GF-D8 (cell line): Measurements from ENCODE around the gene GABRG3.
"Not testable (repeated sequence)": the region's sequence is repeated elsewhere in the genome, so short reads cannot be mapped to it uniquely, and the experiment has no call there.

Experiments
- DNase-seq: peaks from one replicate; lab custom pipeline; 2025; lab: John Stamatoyannopoulos, UW

Gene GABRG3

DNA sequence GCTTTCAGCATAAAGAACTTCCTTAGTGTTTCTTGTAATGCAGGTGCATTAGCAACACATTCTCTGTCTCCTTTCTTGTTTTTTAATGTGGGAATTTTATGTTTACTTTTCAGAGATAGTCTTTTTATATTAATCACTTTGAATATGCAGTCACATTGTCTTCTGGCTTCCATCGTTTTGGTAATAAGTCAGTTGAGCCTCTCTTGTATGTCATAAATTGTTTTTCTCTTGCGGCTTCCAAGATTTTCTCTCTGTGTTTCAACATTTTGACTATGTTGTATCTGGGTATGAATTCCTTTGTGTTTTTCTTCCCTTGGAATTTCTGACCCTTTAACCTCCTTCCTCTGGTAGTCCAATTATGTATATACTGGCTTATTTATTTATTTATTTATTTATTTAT is 25.3 kb downstream of the GABRG3 start:
- no peak for DNase-seq

DNA sequence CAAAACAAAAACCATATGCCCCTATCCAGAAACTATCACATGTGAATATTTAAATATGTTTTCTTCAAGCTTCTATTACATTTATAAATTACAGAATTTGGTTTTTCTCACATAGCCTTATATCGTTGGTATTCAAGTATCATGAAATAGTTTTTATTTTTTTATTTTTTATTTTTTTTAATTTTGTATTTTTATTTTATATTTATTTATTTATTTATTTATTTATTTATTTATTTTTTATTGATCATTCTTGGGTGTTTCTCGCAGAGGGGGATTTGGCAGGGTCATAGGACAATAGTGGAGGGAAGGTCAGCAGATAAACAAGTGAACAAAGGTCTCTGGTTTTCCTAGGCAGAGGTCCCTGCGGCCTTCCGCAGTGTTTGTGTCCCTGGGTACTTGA is 32.0 kb downstream of the GABRG3 start:
- DNase-seq = not testable (repeated sequence)

DNA sequence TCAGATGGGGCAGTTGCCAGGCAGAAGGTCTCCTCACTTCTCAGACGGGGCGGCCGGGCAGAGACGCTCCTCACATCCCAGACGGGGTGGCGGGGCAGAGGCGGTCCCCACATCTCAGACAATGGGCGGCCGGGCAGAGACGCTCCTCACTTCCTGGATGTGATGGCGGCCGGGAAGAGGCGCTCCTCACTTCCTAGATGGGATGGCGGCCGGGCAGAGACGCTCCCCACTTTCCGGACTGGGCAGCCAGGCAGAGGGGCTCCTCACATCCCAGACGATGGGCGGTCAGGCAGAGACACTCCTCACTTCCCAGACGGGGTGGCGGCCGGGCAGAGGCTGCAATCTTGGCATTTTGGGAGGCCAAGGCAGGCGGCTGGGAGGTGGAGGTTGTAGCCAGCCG is 33.2 kb downstream of the GABRG3 start:
- DNase-seq = not testable (repeated sequence)

DNA sequence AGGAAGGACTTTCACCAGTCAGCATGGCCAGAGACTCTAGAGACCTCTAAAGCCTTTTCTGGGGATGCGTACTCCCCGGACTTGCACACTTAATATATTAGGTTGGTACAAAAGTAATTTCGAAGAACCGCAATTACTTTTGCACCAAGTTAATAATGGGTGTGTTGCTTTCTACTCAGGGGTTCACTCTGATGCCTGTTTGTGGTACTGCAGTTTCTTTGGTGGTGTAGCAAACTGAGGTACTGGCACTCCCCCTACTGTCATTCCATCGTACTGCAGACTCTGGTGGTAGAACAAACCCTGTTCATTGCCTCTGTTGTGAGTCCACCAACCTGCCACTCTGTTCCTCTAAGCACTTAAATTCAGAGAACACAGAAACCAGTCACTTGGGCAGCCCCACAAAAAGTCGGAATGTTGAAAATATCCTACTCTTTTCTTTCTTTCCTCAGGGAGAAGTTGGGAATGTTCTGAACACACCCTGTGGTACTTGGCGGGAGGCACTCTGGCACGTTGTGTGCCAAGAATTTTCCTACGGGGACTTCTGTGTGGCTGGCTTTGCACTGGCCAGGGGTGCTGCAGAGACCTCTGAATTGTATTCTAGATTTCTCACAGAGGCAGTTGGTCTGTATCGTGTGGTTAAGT is 46.3 kb downstream of the GABRG3 start:
- DNase-seq = peak; percentile 31

DNA sequence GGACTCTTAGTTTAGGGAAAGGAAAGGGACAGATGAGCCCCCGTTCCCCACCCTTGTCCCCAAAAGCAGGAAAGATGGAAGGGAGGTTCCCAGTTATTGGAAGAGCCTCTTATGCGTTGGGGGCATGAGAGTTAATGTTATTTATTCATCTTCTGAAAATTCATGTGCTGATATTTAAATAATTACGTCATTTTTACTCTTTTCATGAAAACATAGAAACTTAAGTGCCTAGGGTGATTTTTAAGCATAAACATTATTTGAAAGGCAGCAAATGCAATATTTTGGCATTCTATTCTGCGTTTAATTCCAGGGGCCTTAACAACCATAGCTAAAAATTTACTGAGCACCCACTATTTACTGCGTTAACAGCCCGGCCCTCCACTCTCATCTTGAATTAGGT is 48.7 kb downstream of the GABRG3 start:
- DNase-seq = no peak

DNA sequence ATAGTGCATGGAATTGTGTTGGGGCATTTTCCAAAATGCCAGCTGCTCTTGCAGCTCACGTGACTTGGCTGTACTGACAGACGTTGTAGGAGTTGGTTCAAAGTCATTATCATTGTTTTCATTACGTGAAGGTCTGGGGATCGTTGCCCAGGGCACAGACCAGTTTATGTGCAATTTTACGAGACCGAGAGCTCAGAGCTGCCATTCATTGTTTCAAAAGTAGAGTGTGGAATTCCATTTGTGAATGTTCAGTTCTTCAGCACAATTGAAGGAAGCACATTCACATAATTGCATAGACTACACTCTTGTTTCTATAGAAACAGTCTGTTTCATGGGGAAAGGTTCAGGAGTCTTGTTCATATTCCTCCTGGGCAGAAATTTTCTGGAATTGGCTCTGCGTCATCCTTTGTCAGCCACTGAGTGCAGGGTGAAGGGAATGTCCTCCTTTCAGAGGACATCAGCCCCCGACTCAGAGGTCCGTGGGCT is 54.5 kb downstream of the GABRG3 start:
- no peak for DNase-seq

DNA sequence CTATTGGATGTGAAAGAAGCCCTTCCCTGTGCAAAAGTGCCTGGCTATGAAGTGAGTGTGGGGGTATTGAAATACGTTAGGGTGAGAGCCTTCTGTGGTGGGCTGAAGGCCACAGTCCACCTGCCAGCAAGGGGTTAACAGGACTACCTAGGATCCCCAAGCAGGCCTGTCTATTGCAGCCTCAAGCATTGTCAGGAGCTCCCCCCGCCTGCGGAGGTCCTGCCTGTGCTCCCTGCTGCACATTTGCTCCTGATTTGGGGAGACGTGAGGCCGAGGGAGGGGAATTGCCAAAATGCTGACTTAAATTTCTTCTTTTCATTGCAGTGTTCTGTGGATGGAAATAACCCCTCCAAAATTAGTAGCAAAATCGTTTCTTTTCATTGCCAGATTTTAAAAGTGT is 56.2 kb downstream of the GABRG3 start:
- no peak for DNase-seq

DNA sequence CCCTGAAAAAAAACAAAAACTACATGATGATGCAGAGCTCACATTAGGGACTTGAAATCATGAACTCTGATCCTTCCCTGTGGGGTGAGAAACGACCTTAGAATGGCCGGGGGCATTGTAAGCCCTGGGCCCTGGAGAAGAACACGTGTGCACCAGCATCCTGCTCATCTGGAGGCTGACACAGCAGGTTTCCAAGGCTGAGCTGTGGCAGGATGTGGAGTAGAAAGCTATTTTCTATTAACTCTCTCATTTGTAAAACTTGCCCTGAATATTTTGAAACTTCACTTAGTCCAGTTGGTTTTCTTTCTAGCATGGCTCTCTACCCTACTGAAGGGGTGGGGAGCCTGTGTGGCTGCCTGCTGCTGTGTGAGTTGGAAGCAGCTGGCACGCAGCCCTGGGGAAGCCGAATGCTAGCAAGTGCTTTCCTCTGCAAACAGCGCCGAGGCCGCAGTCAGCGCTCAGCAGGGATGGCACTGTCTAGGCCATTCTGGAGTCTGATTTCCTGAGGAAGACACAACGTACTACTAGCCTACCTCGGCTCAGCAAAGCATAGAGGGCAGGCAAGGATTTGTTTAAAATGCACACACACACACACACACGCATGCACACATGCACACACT is 58.0 kb downstream of the GABRG3 start:
- no peak for DNase-seq

DNA sequence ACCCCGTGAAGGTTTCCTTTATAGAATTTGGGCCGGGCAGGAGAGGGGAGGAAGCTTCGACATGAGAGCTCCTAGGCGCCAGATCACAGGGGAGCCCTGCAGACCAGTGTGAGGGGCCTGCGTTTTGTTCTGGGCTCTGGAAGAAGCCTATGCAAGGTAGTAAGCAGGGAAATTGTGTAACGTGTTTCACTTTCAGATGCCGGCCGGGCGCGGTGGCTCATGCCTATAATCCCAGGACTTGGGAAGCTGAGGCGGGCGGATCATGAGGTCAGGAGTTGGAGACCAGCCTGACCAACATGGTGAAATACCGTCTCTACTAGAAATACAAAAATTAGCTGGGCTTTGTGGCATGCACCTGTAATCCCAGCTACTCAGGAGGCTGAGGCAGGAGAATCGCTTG is 65.2 kb downstream of the GABRG3 start:
- no peak for DNase-seq

DNA sequence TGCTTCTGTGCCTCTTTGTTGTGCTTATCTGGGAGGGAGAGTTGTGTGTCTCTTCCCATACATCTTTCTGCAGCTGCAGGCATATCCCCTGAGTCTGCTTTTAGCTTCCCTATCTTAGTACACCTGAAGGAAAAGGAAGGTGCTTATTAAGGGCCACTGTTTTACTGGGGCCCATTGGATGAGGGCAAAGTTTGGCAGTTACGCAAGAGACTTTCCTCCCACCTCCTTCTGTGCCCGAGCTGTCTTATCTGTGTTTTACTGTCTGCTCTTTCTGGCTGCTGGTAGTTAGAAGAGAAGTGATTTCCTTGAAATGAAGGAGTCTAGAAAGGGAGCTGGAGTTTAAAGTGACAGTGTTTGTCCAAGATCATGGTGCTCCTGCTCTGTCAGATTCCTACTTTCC is 66.5 kb downstream of the GABRG3 start:
- DNase-seq = no peak

DNA sequence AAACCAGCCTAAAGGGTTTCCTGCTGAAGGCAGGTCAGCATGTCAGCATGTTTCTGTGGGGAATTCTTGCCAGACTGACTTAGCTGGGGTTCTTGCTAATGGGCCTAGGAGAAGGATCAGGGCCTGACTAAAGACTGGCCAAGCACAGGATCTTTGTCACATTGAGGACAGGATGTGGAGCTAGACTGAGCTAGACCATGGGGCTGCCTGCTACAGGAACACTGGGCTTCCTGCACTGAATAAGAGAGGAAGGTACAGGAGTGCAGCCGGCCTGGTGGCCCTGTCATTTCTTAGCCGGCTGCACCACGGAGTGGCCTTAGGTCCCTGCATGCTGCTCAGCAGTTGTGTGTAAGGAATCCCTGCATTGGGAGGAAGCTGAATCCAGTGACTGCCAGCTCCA is 68.2 kb downstream of the GABRG3 start:
- DNase-seq = no peak

DNA sequence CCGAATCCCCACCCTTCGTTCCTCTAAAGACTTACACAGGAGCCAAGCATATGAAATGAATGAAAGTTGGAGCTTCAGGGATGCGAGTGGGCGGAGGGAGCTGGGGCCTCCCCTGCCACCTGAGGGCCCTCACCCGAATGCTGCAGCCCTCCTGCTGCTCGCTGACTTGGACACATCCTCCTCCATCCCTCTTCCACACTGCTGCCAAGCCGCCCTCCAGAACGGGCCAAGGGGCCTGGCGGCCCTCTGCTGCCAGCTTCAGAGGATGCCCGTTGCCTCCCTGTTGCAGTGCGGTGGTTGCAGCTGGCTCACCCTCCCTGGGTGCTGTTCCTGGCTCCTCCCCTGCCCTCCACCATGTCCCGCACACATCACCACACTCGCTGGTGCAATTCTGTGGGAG is 71.2 kb downstream of the GABRG3 start:
- DNase-seq = no peak

DNA sequence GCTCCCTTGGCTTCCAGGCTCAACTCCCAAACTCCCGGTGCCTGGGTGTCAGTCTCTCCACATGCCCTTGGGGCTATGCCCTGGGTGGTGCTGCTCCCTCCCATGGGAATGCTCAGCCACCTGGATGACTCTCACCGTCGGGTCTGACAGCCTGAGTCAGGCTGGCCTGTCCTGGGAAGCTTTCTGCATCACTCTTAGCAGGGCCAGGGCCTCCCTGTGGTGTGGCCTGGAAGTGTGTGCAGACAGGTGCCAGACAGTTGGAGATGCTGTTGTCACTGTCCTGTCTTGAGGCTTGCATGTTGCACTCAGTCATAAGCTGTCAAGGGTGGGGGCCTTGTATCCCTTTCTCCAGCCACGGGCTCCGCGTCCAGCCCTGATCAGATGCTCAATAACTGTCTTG is 71.7 kb downstream of the GABRG3 start:
- no peak for DNase-seq

DNA sequence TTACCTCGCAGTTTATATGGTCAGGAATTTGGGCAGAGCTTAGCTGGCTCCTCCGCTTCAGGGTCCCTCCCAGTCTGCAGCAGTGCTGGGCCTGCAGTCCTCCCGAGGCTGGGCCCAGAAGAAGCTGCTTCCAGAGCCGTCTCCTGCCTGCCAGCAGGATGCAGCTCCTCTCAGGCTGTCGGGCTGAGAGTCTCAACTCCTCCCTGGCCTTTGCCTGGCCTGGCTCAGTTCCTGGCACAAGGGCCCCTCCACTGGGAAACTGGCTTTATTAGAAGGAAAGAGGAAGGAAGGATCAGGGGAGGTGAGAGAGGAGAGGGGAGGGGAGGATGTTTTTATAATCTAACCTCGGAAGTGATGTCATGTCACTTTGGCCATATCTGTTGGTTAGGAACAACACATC is 72.8 kb downstream of the GABRG3 start:
- peak; percentile 5 for DNase-seq

DNA sequence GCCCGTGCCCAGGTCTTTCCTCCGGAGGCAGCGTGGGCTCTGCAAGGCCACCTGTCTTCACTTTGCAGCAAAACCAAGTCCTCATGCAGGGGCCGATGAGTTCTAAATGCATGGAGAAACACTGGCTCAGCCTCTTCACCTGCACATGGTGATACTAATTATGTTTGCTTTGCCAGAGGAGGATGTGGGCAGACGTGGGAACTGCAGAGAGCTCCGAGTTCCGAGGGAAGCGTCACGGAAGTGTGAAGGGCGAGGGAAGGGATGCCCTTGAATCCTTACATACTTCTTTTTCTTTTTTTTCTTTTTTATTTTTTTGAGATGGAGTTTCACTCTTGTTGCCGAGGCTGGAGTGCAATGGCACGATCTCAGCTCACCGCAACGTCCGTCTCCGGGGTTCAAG is 74.8 kb downstream of the GABRG3 start:
- DNase-seq = no peak

DNA sequence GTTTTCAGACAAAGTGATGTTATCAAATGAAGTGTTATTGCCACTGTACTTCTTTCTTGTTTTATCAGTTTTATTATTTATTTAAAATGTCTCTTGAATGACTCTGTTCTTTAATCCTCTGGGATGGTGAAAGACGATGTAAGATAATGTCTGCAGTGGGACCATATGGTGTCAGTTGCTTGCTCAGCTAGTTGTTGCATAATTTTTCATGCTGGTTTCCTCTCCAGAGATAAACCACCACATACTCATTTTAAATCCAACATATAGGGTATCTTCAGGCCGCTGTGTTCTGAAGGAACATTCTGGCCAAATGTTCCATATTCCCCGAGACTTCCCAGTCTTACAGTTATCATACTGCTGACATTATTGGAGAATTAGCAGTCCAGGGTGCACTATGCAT is 75.9 kb downstream of the GABRG3 start:
- DNase-seq = peak; percentile 31

DNA sequence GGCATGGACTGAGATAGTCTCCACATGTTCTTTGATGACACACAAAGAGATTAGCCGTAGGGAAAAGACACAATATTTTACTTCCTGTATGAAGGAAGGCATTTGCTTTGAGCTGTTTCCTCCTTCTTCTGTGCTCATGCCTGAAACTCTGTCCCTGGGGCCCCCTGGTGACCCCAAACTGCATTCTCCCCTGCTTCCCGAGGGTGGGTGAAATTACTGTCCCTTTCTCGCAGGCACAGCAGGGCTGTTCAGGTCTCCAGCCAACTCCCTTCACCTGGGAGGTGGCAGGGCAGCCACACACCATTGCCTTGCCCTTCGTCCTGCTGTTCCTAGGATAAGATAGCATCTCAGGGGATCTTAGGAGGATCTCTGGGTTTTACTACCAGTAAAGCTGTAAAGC is 79.2 kb downstream of the GABRG3 start:
- no peak for DNase-seq

DNA sequence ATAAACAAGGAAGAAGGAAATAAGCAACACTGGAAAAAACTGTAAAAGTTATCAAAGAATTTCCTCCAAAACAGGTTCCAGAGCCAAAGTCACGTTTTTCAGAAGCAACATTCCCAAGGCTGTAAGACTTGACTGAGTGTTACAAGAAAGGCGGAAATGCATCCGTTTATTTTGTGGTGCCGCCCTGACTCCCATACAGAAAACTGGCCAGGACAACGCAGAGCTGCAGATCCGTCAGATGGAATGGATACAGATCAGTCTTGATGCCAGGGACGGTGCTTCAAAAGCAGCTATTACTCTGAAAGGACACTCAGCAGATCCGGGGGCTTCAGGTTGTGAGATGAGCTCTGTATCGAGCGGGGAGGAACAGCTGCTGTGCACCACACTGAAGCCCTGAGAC is 83.4 kb downstream of the GABRG3 start:
- DNase-seq = no peak

DNA sequence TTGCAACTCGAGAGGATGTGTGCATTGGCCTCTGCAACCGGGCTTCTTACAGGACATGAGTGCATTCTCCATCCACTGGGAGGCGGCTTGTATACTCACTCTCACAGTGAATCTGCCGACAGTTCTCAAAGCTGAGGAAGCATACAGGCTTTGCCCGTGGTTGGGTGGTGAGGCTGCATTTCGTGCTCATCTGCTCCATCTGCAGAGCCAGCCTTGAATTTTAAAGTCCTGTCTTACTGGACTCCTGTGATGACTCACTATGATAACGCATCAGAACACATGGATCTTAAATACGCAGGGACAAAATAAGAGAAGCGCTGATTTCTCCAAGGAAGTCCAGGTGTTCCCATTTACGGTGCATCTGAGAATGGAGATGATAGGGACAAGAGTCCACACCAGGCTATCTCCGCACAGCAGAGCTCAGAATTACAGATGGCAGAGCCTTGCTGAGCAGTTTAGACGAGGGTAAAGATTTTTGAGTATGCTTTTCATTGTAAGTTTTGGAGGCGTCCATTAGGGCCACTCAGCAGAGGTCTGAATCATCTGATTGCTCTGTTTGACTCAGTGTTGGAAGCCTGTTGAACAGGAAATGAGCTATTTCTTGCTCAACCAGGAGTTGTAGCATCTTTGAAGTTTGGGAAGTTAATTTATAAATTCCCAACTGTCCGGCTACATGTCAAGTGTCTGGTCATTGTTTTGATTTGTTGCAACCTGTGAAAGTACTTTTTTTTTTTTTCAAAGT is 87.1 kb downstream of the GABRG3 start:
- DNase-seq = no peak

DNA sequence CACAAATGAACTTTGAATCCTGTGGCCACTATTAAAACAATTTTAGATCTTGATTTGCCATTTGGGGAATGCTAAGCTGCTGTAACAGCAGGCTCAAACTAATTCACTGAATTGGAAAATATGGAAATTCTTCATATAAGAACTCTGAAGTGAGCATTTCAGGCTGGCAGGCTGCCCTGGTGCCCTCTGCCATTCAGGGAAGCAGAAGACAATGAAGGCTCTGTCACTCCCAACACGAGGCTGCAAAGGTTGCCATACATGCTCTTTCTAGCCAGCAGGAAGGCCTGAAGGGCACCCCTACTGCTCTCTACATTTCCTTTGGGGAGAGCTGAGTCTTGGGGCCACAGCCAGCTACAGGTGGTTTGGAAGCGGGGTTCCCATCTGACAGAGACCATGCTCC is 88.0 kb downstream of the GABRG3 start:
- no peak for DNase-seq

DNA sequence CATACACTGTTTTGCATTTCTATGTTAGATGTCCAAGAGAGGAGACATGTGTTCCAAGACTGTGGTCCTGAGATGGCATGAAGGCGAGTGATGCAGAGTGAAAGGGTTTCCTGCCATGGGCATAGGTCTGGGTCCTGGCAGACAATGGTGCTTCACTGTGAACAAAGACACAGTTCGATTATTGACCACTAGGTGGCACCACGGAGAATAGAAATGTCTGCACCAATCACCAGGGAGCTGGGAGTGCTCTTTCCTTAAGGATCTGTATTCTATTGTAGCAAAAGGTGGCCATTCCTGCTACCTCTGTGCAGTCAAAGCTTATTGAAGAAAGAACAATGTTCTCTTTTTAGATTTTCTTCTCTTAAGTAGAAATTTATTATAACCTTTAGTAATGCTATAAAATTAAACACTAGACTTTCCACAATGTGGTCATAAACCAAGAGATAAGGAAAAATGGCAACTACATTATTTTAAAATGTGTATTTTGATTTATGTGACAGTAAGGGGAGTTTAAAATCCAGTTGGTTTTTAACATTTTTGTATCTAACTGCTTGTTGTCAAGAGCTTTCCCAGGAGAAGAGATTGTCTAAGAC is 88.7 kb downstream of the GABRG3 start:
- DNase-seq = no peak

DNA sequence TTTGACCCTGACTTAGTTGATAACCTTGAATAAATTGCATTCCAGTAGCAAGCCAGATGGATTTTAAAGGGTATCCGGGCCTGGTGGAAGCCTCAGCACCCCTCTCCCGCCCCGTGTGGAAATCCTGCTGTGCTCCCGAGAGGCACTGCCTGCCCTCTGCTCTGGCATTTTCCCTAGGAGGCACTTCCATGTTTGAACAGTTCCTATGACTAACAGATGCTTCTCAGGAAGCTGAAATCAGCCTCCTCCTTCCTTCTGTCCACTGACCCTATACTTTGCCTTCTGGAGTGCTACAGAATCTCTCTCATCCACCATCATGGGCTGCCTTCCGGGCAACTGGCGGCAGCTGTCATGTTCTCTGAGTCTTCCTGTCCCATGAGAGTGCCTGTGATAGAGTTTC is 90.8 kb downstream of the GABRG3 start:
- DNase-seq = no peak

DNA sequence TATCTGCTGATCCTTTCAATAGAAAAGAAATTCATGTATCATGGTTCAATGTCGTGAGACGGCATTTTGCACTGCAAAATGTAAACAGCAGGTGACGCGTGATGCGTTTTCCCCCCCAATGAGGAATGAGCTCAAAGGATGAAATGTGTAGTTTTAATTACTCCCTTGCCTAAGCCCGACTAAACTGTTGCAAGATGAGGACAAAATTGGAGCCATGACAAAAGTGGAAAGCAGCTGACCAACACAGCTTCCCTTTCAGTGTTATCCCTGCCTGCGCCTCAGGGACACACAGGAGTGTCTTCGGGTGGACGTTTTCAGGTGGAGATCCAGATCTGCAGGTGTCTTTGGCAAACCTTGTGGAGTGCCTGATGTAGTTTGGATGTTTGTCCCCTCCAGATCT is 92.0 kb downstream of the GABRG3 start:
- DNase-seq = no peak
